ENCODE measurements around the gene GALNT17.

GRCh38 chr7:71120096-71120495, 11.8 kb upstream of the GALNT17 start:
- TF ChIP-seq CTCF (conservative IDR thresholded peaks at IDR 0.05; ENCODE audit: low read length) (no peak), EZH2phosphoT487 (IDR thresholded peaks at IDR 0.05; ENCODE audit: borderline replicate concordance) (no peak)

All from Loucy (cell line).